Subcutaneous abdominal adipose tissue (tissue), 5 donors: Measurements from ENCODE around the gene PIP4K2A.

Experiments
- H3K27ac ChIP-seq: one replicate; pipeline ENCODE4 v1.7.0; 2013; ENCODE audit warnings: low read depth, mild to moderate bottlenecking, inconsistent platforms, low read length, moderate library complexity
- H3K27me3 ChIP-seq, 5 donors: one replicate each; pipeline ENCODE4 v1.7.0; 2013; ENCODE audit warnings: low read length in 5 of 5, inconsistent platforms in 1 of 5; ENCODE audit not compliant: control insufficient read depth in 5 of 5, insufficient read depth in 4 of 5
- H3K36me3 ChIP-seq, 5 donors: one replicate each; pipeline ENCODE4 v1.7.0; 2013; ENCODE audit warnings: low read length in 5 of 5; ENCODE audit not compliant: control insufficient read depth in 5 of 5, insufficient read depth in 5 of 5
- H3K4me1 ChIP-seq, 5 donors: one replicate each; pipeline ENCODE4 v1.7.0; 2013; ENCODE audit warnings: low read length in 5 of 5, mild to moderate bottlenecking in 3 of 5, moderate library complexity in 1 of 5; ENCODE audit not compliant: control insufficient read depth in 5 of 5, insufficient read depth in 5 of 5
- H3K4me3 ChIP-seq, 5 donors: one replicate each; pipeline ENCODE4 v1.7.0; 2013; ENCODE audit warnings: low read length in 5 of 5, low read depth in 1 of 5
- H3K9ac ChIP-seq, 5 donors: one replicate each; pipeline ENCODE4 v1.7.0; 2013; ENCODE audit warnings: low read length in 5 of 5, mild to moderate bottlenecking in 4 of 5, moderate library complexity in 3 of 5
- H3K9me3 ChIP-seq, 5 donors: one replicate each; pipeline ENCODE4 v1.7.0; 2013; ENCODE audit warnings: low read length in 5 of 5; ENCODE audit not compliant: control insufficient read depth in 5 of 5
- donor health status: healthy.
- donor health status: healthy.
- donor health status: healthy.
- donor health status: healthy.
- donor health status: healthy.

The PIP4K2A gene

GRCh38 chr10:22659866-22660265 is 54.5 kb downstream of the PIP4K2A start:
- H3K36me3 ChIP-seq: no peaks in the 10 kb centered on the region
- H3K9me3 ChIP-seq: no peaks in the 10 kb centered on the region
- H3K4me3 ChIP-seq: no peak overlapping the region
- no peaks in the 10 kb centered on the region for H3K27me3 ChIP-seq
- H3K27ac ChIP-seq: no peak overlapping the region
- H3K9ac ChIP-seq: no peak overlapping the region
- peaks cover 0 to 24% (median 12%) of the 10 kb centered on the region in 5 donors for H3K4me1 ChIP-seq

- H3K9ac ChIP-seq: no peak overlapping the region
- no peaks in the 10 kb centered on the region for H3K9me3 ChIP-seq
- H3K36me3 ChIP-seq: no peaks in the 10 kb centered on the region
- peaks cover 0 to 24% (median 12%) of the 10 kb centered on the region in 5 donors for H3K4me1 ChIP-seq
- no peak overlapping the region for H3K27ac ChIP-seq
- H3K27me3 ChIP-seq: no peaks in the 10 kb centered on the region
- no peak overlapping the region for H3K4me3 ChIP-seq
These were observed 55.5 kb downstream of the PIP4K2A start for GRCh38 chr10:22658745-22659410.

GRCh38 chr10:22657566-22658225 is 56.7 kb downstream of the PIP4K2A start:
- no peaks in the 10 kb centered on the region for H3K36me3 ChIP-seq
- H3K4me1 ChIP-seq: peaks cover 0 to 31% (median 12%) of the 10 kb centered on the region in 5 donors
- H3K27ac ChIP-seq: no peak overlapping the region
- H3K27me3 ChIP-seq: no peaks in the 10 kb centered on the region
- no peaks in the 10 kb centered on the region for H3K9me3 ChIP-seq
- H3K9ac ChIP-seq: no peak overlapping the region
- H3K4me3 ChIP-seq: no peak overlapping the region

- Histone ChIP-seq H3K4me1 (peaks cover 0 to 35% (median 12%) of the 10 kb centered on the region in 5 donors), H3K27ac (no peak overlapping the region), H3K36me3 (no peaks in the 10 kb centered on the region), H3K27me3 (no peaks in the 10 kb centered on the region), H3K4me3 (no peak overlapping the region), H3K9ac (no peak overlapping the region), H3K9me3 (no peaks in the 10 kb centered on the region)
These were observed 57.4 kb downstream of the PIP4K2A start for GRCh38 chr10:22657024-22657423.

GRCh38 chr10:22656036-22656435 is 58.3 kb downstream of the PIP4K2A start:
- Histone ChIP-seq H3K4me1 (peaks cover 0 to 42% (median 12%) of the 10 kb centered on the region in 5 donors), H3K9ac (no peak overlapping the region), H3K36me3 (no peaks in the 10 kb centered on the region), H3K9me3 (no peaks in the 10 kb centered on the region), H3K4me3 (no peak overlapping the region), H3K27ac (no peak overlapping the region), H3K27me3 (no peaks in the 10 kb centered on the region)

- Histone ChIP-seq H3K9me3 (no peaks in the 10 kb centered on the region), H3K4me1 (peaks cover 0 to 42% (median 12%) of the 10 kb centered on the region in 5 donors), H3K4me3 (no peak overlapping the region), H3K27me3 (no peaks in the 10 kb centered on the region), H3K27ac (no peak overlapping the region), H3K36me3 (no peaks in the 10 kb centered on the region), H3K9ac (no peak overlapping the region)
These were observed 58.9 kb downstream of the PIP4K2A start for GRCh38 chr10:22655312-22655981.

- H3K27me3 ChIP-seq: no peaks in the 10 kb centered on the region
- H3K4me3 ChIP-seq: no peak overlapping the region
- no peak overlapping the region for H3K27ac ChIP-seq
- no peaks in the 10 kb centered on the region for H3K36me3 ChIP-seq
- H3K9me3 ChIP-seq: no peaks in the 10 kb centered on the region
- H3K4me1 ChIP-seq: peaks cover 0 to 48% (median 23%) of the 10 kb centered on the region in 5 donors
- H3K9ac ChIP-seq: no peak overlapping the region
These were observed 61.3 kb downstream of the PIP4K2A start for GRCh38 chr10:22652988-22653481.

- Histone ChIP-seq H3K27me3 (no peaks in the 10 kb centered on the region), H3K27ac (no peak overlapping the region), H3K9me3 (no peaks in the 10 kb centered on the region), H3K36me3 (no peaks in the 10 kb centered on the region), H3K4me1 (peaks cover 0 to 59% (median 26%) of the 10 kb centered on the region in 5 donors), H3K4me3 (no peak overlapping the region), H3K9ac (no peak overlapping the region)
These were observed 63.0 kb downstream of the PIP4K2A start for GRCh38 chr10:22651276-22651980.

- Histone ChIP-seq H3K36me3 (no peaks in the 10 kb centered on the region), H3K9ac (no peak overlapping the region), H3K27ac (no peak overlapping the region), H3K9me3 (no peaks in the 10 kb centered on the region), H3K4me3 (no peak overlapping the region), H3K4me1 (peaks cover 0 to 49% (median 21%) of the 10 kb centered on the region in 5 donors), H3K27me3 (no peaks in the 10 kb centered on the region)
These were observed 64.4 kb downstream of the PIP4K2A start for GRCh38 chr10:22649994-22650393.
